GM12892 (cell line): ENCODE results near the gene VWA8.

Experiments used
- DNase-seq: peaks from one replicate; pipeline ENCODE4 v3.0.0; 2011; ENCODE audit not compliant: insufficient read length
- FAIRE-seq: peaks from 2 replicates; lab custom pipeline; 2011; peaks lifted over from hg19 to GRCh38; lab: Jason Lieb, UNC
- POLR2A ChIP-seq: IDR thresholded peaks from 2 replicates; pipeline ENCODE4 v1.6.1; 2011; ENCODE audit warnings: low read depth, low read length, control low read depth
- POLR2AphosphoS5 ChIP-seq: IDR thresholded peaks from 2 replicates; pipeline ENCODE4 v1.6.1; 2011; ENCODE audit warnings: low read depth, low read length, control low read depth
- TAF1 ChIP-seq: IDR thresholded peaks from 2 replicates; pipeline ENCODE4 v1.6.1; 2011; ENCODE audit warnings: low read depth, mild to moderate bottlenecking, control low read depth, low read length, borderline replicate concordance

Gene VWA8

GRCh38 chr13:41675306-41675705 is 285.6 kb downstream of the VWA8 start:
- DNase-seq: no peak
- TF ChIP-seq TAF1 (no peak), POLR2A (no peak), POLR2AphosphoS5 (no peak)
- FAIRE-seq: no peak

- DNase-seq: no peak
- TF ChIP-seq POLR2AphosphoS5 (no peak), TAF1 (no peak), POLR2A (no peak)
- FAIRE-seq: no peak
Observed at GRCh38 chr13:41674246-41674645, 286.7 kb downstream of the VWA8 start.

- no peak for FAIRE-seq
- DNase-seq: no peak
- TF ChIP-seq POLR2A (no peak), POLR2AphosphoS5 (no peak), TAF1 (no peak)
Observed at GRCh38 chr13:41673640-41674039, 287.3 kb downstream of the VWA8 start.

GRCh38 chr13:41670873-41671443 is 290.0 kb downstream of the VWA8 start:
- FAIRE-seq (no peak), DNase-seq (no peak)
- TF ChIP-seq POLR2AphosphoS5 (no peak), TAF1 (no peak), POLR2A (no peak)

- DNase-seq (peak; percentile 12), FAIRE-seq (peak; percentile 88)
- TF ChIP-seq POLR2AphosphoS5 (no peak), POLR2A (no peak), TAF1 (no peak)
Observed at GRCh38 chr13:41668130-41668757, 292.7 kb downstream of the VWA8 start.

- TF ChIP-seq POLR2A (no peak), POLR2AphosphoS5 (no peak), TAF1 (no peak)
- DNase-seq (no peak), FAIRE-seq (no peak)
Observed at GRCh38 chr13:41666644-41667043, 294.3 kb downstream of the VWA8 start.

GRCh38 chr13:41660411-41660810 is 300.5 kb downstream of the VWA8 start:
- TF ChIP-seq POLR2AphosphoS5: no peak
- no peak for TF ChIP-seq POLR2A
- no peak for TF ChIP-seq TAF1
- no peak for FAIRE-seq
- DNase-seq: no peak

- FAIRE-seq: no peak
- DNase-seq: no peak
Observed at GRCh38 chr13:41658057-41658661, 302.8 kb downstream of the VWA8 start.

GRCh38 chr13:41655997-41656396 is 304.9 kb downstream of the VWA8 start:
- TF ChIP-seq TAF1 (no peak), POLR2AphosphoS5 (no peak), POLR2A (no peak)
- FAIRE-seq (no peak), DNase-seq (no peak)

More at GRCh38 chr13:41658057-41658661, 302.8 kb downstream of the VWA8 start:
- no peak for TF ChIP-seq POLR2A
- TF ChIP-seq TAF1: no peak
- no peak for TF ChIP-seq POLR2AphosphoS5

- TF ChIP-seq POLR2AphosphoS5 (no peak), TAF1 (no peak), POLR2A (no peak)
- FAIRE-seq (no peak), DNase-seq (no peak)
Observed at GRCh38 chr13:41654796-41655195, 306.1 kb downstream of the VWA8 start.

GRCh38 chr13:41652735-41653361 is 308.1 kb downstream of the VWA8 start:
- DNase-seq: peak; percentile 5
- FAIRE-seq: no peak
- TF ChIP-seq POLR2AphosphoS5 (no peak), TAF1 (no peak), POLR2A (no peak)

- no peak for FAIRE-seq
- DNase-seq: no peak
- TF ChIP-seq TAF1 (no peak), POLR2AphosphoS5 (no peak), POLR2A (no peak)
Observed at GRCh38 chr13:41651413-41652058, 309.4 kb downstream of the VWA8 start.
